K562 (cell line): ENCODE results near the gene SNX25. TPM values are rescaled to one million over a fixed set of nuclear protein-coding genes. Genes with fewer than 3 reads are reported as not detected.

Experiments
- CEBPG ChIP-seq, 3 experiments: fragments of 200-800 bp in 1 of 3; sonication (Bioruptor generic) in 1 of 3; sonication (generic) in 1 of 3; formaldehyde crosslinking in 1 of 3; IDR thresholded peaks in 2 of 3; conservative IDR thresholded peaks in 1 of 3; 2 replicates each; pipeline versions ENCODE4 v1.6.1 to v1.8.0; 2016 to 2022; ENCODE audit warnings: missing compliant biosample characterization in 2 of 3, missing genetic modification characterization in 2 of 3, mild to moderate bottlenecking in 1 of 3, missing genetic modification reagents in 1 of 3
- CTCF ChIP-seq, 3 experiments: IDR thresholded peaks in 2 of 3; conservative IDR thresholded peaks in 1 of 3; 2 replicates each; pipeline ENCODE4 v1.5.1; 2011 to 2012; ENCODE audit warnings: low read length in 3 of 3, mild to moderate bottlenecking in 3 of 3, control low read depth in 2 of 3, improper control_type of control experiment in 1 of 3, inconsistent platforms in 1 of 3, low read depth in 1 of 3, mixed read lengths in 1 of 3, moderate library complexity in 1 of 3; ENCODE audit not compliant: insufficient read depth in 2 of 3
- E4F1 ChIP-seq: fragments of 250-450 bp; sonication (Bioruptor Pico); IDR thresholded peaks from 2 replicates; pipeline ENCODE4 v1.5.0; 2021; ENCODE audit warnings: mild to moderate bottlenecking, borderline replicate concordance
- ETV5 ChIP-seq: sonication (generic); formaldehyde crosslinking; IDR thresholded peaks from 2 replicates; pipeline ENCODE4 v1.4.0; 2020; ENCODE audit warnings: low read depth, mild to moderate bottlenecking, missing genetic modification reagents
- HDAC1 ChIP-seq, 2 experiments: fragments of 450-650 bp; IDR thresholded peaks; 2 replicates each; pipeline ENCODE4 v1.6.1; 2016 to 2017; ENCODE audit warnings: inconsistent platforms in 1 of 2, mild to moderate bottlenecking in 1 of 2, moderate library complexity in 1 of 2
- HMGN3 ChIP-seq: IDR thresholded peaks from 2 replicates; pipeline ENCODE4 v1.6.1; 2011; ENCODE audit warnings: borderline replicate concordance, low read depth, mild to moderate bottlenecking, mixed read lengths, low read length; ENCODE audit not compliant: insufficient read length; ENCODE audit errors: extremely low read depth
- MIER1 ChIP-seq: fragments of 450-650 bp; IDR thresholded peaks from 2 replicates; pipeline ENCODE4 v1.6.1; 2016; ENCODE audit warnings: antibody characterized with exemption, mild to moderate bottlenecking, low read depth
- POLR2G ChIP-seq: fragments of 200-400 bp; formaldehyde crosslinking; IDR thresholded peaks from 2 replicates; pipeline ENCODE4 v1.6.1; 2017; ENCODE audit warnings: low read depth, mild to moderate bottlenecking, antibody characterized with exemption, low read length, moderate library complexity
- PTTG1 ChIP-seq: fragments of 450-650 bp; IDR thresholded peaks from 2 replicates; pipeline ENCODE4 v1.6.1; 2016; ENCODE audit warnings: low read depth, mild to moderate bottlenecking, missing genetic modification characterization, missing compliant biosample characterization
- THAP12 ChIP-seq: fragments of 250-450 bp; sonication (Bioruptor Pico); IDR thresholded peaks from 2 replicates; pipeline ENCODE4 v1.9.0; 2021; ENCODE audit warnings: mild to moderate bottlenecking, inconsistent platforms
- ZNF511 ChIP-seq: sonication (generic); formaldehyde crosslinking; IDR thresholded peaks from 2 replicates; pipeline ENCODE4 v1.8.0; 2022; ENCODE audit warnings: mild to moderate bottlenecking, missing genetic modification reagents
- polyA plus RNA-seq, 8 experiments: library from polyadenylated mRNA; depleted of rRNA in 4 of 8; stranded (reverse) in 5 of 8; unstranded in 3 of 8; fragments of >200 nt; fragmentation: Nextera tagmentation in 2 of 8; fragmentation: Illumina TruSeq in 1 of 8; extraction: Ambion mirVana in 2 of 8; extraction: Trizol in 1 of 8; gene quantifications; 2 replicates each; pipeline versions ENCODE4 v1.2.1 to v1.2.3, GENCODE V29; 2011 to 2014; ENCODE audit warnings: inconsistent platforms in 1 of 8, missing spikeins in 1 of 8
- total RNA-seq, 7 experiments: library from RNA; depleted of rRNA in 6 of 7; stranded (reverse); fragments of >200 nt in 6 of 7; fragmentation: Illumina TruSeq in 2 of 7; extraction: Trizol in 2 of 7; gene quantifications; 2 replicates each; pipeline versions ENCODE4 v1.2.1 to v1.2.3, GENCODE V29; 2011 to 2021; ENCODE audit warnings: low replicate concordance in 1 of 7

Gene SNX25
- total and polyA plus RNA-seq, 9 of the 15 experiments (the other 6 are each of a cell fraction or from before 2014, with no cell fraction given) = 2.5 to 23.4 (median 13.3) TPM

GRCh38 chr4:185203486-185204237, 5.7 kb upstream of the SNX25 start, which contains the start of gene CFAP97 (continued):
- TF ChIP-seq E4F1 (CRISPR knock-in tag) = peak; percentile 23; the same call in 1 of the 2 replicates
- no peak for TF ChIP-seq HDAC1 (IDR thresholded peaks at IDR 0.05)
- TF ChIP-seq POLR2G = peak; percentile 95
- peak; percentile 87 for TF ChIP-seq HMGN3
- TF ChIP-seq THAP12 (CRISPR knock-in tag) = peak; percentile 16; the same call in 1 of the 2 replicates
- peak; percentile 6; the same call in 1 of the 2 replicates for TF ChIP-seq ZNF511 (CRISPR knock-in tag)
- 0 out of 2 replicates have a peak, but pooled peaks have one; percentile 7 for TF ChIP-seq CEBPG (CRISPR knock-in tag; IDR thresholded peaks at IDR 0.05)
- no peak for TF ChIP-seq CEBPG (tag; conservative IDR thresholded peaks at IDR 0.05 in 1 of 2, IDR thresholded peaks at IDR 0.05 in 1 of 2)
- TF ChIP-seq CTCF (IDR thresholded peaks at IDR 0.05 in 2 of 3, conservative IDR thresholded peaks at IDR 0.05 in 1 of 3; ENCODE audit: insufficient read depth in 2 of 3, low read depth in 1 of 3, low read length in 3 of 3) = peak in 1 of 3 experiments; percentile 10; a peak in 1 of 6 replicates
- TF ChIP-seq PTTG1 (tag) = no peak
- TF ChIP-seq MIER1 = no peak
- peak; percentile 26; the same call in 1 of the 2 replicates for TF ChIP-seq ETV5 (CRISPR knock-in tag)
- TF ChIP-seq, all 486 proteins: peak for 88
